Fibroblast of lung (primary cell): ENCODE measurements around the gene OR2T12. TPM values are rescaled to one million over a fixed set of nuclear protein-coding genes. Genes with fewer than 3 reads are reported as not detected.
"Not testable (repeated sequence)": the region's sequence is repeated elsewhere in the genome, so short reads cannot be mapped to it uniquely, and the experiment has no call there.

Experiments used
- DNase-seq, 2 donors: peaks; one replicate each; pipeline versions ENCODE4 v3.0.0 to v3.0.0-alpha.2; 2010; ENCODE audit warnings: low read depth in 2 of 2
- H2AFZ ChIP-seq: 2 replicates; pipeline ENCODE4 v1.5.1; 2012; ENCODE audit warnings: low read length, control low read depth, inconsistent platforms
- H3K27ac ChIP-seq: 2 replicates; pipeline ENCODE4 v1.5.1; 2011; ENCODE audit warnings: low read length, control low read depth; ENCODE audit not compliant: insufficient read depth
- H3K27me3 ChIP-seq: 2 replicates; pipeline ENCODE4 v1.5.1; 2011; ENCODE audit warnings: mild to moderate bottlenecking, low read length; ENCODE audit not compliant: control insufficient read depth, insufficient read depth
- H3K36me3 ChIP-seq: 2 replicates; pipeline ENCODE4 v1.5.1; 2011; ENCODE audit warnings: low read length; ENCODE audit not compliant: control insufficient read depth, insufficient read depth
- H3K4me1 ChIP-seq: 2 replicates; pipeline ENCODE4 v1.5.1; 2011; ENCODE audit warnings: low read length; ENCODE audit not compliant: control insufficient read depth, insufficient read depth; ENCODE audit errors: extremely low read depth
- H3K4me2 ChIP-seq: 2 replicates; pipeline ENCODE4 v1.5.1; 2011; ENCODE audit warnings: low read length, control low read depth; ENCODE audit not compliant: insufficient read depth; ENCODE audit errors: extremely low read depth
- H3K4me3 ChIP-seq, 4 experiments: fragments of 200-600 bp in 1 of 4; sonication (generic) in 1 of 4; replicated peaks in 1 of 4; 2 replicates each; pipeline ENCODE4 v1.5.1; 2011 to 2016; ENCODE audit warnings: low read length in 4 of 4, low read depth in 3 of 4, mild to moderate bottlenecking in 3 of 4, control low read depth in 2 of 4, inconsistent platforms in 1 of 4, mixed read lengths in 1 of 4; ENCODE audit not compliant: insufficient read depth in 1 of 4; ENCODE audit errors: control extremely low read depth in 1 of 4
- H3K79me2 ChIP-seq: 2 replicates; pipeline ENCODE4 v1.5.1; 2012; ENCODE audit warnings: mild to moderate bottlenecking, low read length, inconsistent platforms; ENCODE audit not compliant: control insufficient read depth, insufficient read depth
- H3K9ac ChIP-seq: 2 replicates; pipeline ENCODE4 v1.5.1; 2011; ENCODE audit warnings: mild to moderate bottlenecking, low read length, control low read depth; ENCODE audit not compliant: insufficient read depth
- H3K9me3 ChIP-seq: 2 replicates; pipeline ENCODE4 v1.5.1; 2012; ENCODE audit warnings: low read depth, low read length; ENCODE audit not compliant: control insufficient read depth, insufficient read depth
- H4K20me1 ChIP-seq: 2 replicates; pipeline ENCODE4 v1.5.1; 2011; ENCODE audit warnings: low read length; ENCODE audit not compliant: control insufficient read depth, insufficient read depth; ENCODE audit errors: extremely low read depth
- CTCF ChIP-seq, 2 donors: IDR thresholded peaks in 1 of 2; conservative IDR thresholded peaks in 1 of 2; 1 replicate in 1 of 2; 2 replicates in 1 of 2; pipeline ENCODE4 v1.5.1; 2011 to 2012; ENCODE audit warnings: low read length in 2 of 2, control low read depth in 1 of 2, inconsistent platforms in 1 of 2, low read depth in 1 of 2, mild to moderate bottlenecking in 1 of 2
- EZH2 ChIP-seq: IDR thresholded peaks from 2 replicates; pipeline ENCODE4 v1.5.1; 2012; ENCODE audit warnings: low read length, control low read depth, mild to moderate bottlenecking; ENCODE audit errors: missing control alignments
- polyA plus RNA-seq, 2 donors: library from polyadenylated mRNA; depleted of rRNA in 1 of 2; stranded (reverse) in 1 of 2; unstranded in 1 of 2; fragments of >200 nt; gene quantifications; 2 replicates each; pipeline ENCODE4 v1.2.1, GENCODE V29; 2011 to 2012; ENCODE audit warnings: missing spikeins in 1 of 2
- total RNA-seq: library from RNA; depleted of rRNA; stranded (reverse); fragments of >200 nt; gene quantifications from 2 replicates; pipeline ENCODE4 v1.2.1, GENCODE V29; 2014

The OR2T12 gene
- total and polyA plus RNA-seq, 2 donors (not counting 1 experiment from before 2014, with no cell fraction given) = not detected

DNA sequence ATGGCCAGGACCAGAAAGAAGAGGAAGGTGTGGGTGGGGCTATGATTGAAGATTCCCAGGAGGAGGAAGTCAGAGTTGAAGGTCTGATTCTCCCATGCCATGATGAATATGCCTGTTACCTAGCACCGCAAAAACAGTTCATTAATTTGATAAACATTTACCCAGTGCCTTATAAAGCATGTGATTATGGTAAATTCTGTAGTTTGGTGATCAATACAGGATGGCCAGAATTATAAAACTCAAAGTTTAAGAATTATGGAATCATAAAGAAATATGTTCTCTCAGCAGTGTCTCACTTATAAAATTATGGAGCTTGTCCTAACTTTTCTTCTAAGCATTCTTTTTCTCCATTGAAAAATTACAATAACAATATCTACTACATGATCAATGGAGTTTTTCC lies 21.2 kb upstream of the OR2T12 start, which contains the start of gene OR2M7:
TSS of gene OR2M7 (minus strand) at position 101 of the 400 bp plus-strand sequence. CDS start at position 101, 0 bp downstream.
- Histone ChIP-seq H3K4me1 (no peaks in the 10 kb centered on the region), H3K36me3 (no peaks in the 10 kb centered on the region), H3K4me3 (no peak within 1 kb of the TSS), H3K9ac (no peak within 1 kb of the TSS), H3K27ac (no peak within 1 kb of the TSS), H3K79me2 (no peaks in the 10 kb centered on the region), H3K27me3 (no peaks in the 10 kb centered on the region), H3K9me3 (no peaks in the 10 kb centered on the region), H4K20me1 (no peaks in the 10 kb centered on the region), H2AFZ (no peak within 1 kb of the TSS), H3K4me2 (no peak within 1 kb of the TSS)
- DNase-seq = no peak
- TF ChIP-seq EZH2 (no peak), CTCF (conservative IDR thresholded peaks at IDR 0.05 in 1 of 2, IDR thresholded peaks at IDR 0.05 in 1 of 2; ENCODE audit: low read depth in 1 of 2, low read length in 2 of 2) (no peak)

DNA sequence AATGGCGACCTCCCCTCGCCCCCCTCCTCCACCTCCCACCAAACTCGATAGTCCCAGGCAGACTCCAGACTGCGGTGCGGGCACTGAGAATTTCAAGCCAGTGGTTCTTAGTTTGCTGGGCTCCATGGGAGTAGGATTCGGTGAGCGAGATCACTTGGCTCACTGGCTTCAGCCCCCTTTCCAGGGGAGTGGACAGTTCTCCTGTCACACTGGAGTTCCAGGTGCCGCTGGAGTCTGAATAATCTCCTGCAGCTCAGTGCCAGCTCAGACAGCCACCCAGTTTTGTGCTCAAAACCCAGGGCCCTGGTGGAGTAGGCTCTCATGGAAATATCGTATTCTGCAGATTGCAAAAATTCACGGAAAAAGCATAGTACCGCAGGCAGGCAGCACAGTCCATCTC lies 13.6 kb upstream of the OR2T12 start:
- DNase-seq = no peak
- no peak overlapping the region for H2AFZ ChIP-seq
- TF ChIP-seq EZH2 = no peak
- TF ChIP-seq CTCF (conservative IDR thresholded peaks at IDR 0.05 in 1 of 2, IDR thresholded peaks at IDR 0.05 in 1 of 2; ENCODE audit: low read depth in 1 of 2, low read length in 2 of 2) = no peak
- no peak overlapping the region for H3K4me2 ChIP-seq
- H3K79me2 ChIP-seq = no peaks in the 10 kb centered on the region
- no peaks in the 10 kb centered on the region for H3K4me1 ChIP-seq
- H3K27me3 ChIP-seq = no peaks in the 10 kb centered on the region
- H3K9ac ChIP-seq = no peak overlapping the region
- H3K36me3 ChIP-seq = no peaks in the 10 kb centered on the region
- no peak overlapping the region for H3K27ac ChIP-seq
- no peaks in the 10 kb centered on the region for H3K9me3 ChIP-seq
- H4K20me1 ChIP-seq = no peaks in the 10 kb centered on the region
- H3K4me3 ChIP-seq = no peak overlapping the region

DNA sequence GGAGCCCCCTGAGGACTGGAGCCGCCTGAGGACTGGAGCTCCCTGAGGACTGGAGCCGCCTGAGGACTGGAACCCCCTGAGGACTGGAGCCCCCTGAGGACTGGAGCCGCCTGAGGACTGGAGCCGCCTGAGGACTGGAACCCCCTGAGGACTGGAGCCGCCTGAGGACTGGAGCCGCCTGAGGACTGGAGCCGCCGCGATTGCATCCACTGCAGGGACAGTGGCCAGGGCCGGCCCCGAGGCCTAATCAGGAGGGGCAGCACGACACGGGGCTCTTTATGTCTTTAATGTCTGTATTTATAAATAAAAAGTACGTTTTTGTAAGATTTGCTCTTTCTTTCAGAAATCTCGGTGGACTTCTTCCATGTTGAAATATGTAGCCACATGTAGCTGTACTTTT lies 3.5 kb upstream of the OR2T12 start:
- not testable (repeated sequence) for H3K36me3 ChIP-seq, H4K20me1 ChIP-seq, H3K27ac ChIP-seq, H3K4me2 ChIP-seq, H2AFZ ChIP-seq, H3K79me2 ChIP-seq, H3K4me1 ChIP-seq, H3K9ac ChIP-seq, H3K9me3 ChIP-seq, DNase-seq, H3K27me3 ChIP-seq, H3K4me3 ChIP-seq
